Omental fat pad (tissue), 4 donors: ENCODE data around the gene HSD3B1. TPM values are rescaled to one million over a fixed set of nuclear protein-coding genes. Genes with fewer than 3 reads are reported as not detected.

Source experiments
- ATAC-seq: fragments of 150-250 bp; one replicate; pipeline ENCODE4 v1.9.1; 2016; ENCODE audit warnings: mild to moderate bottlenecking, moderate library complexity; ENCODE audit not compliant: low FRiP score
- DNase-seq: peaks from one replicate; pipeline ENCODE4 v3.0.0-alpha.2; 2019; ENCODE audit warnings: low spot score
- CTCF ChIP-seq, 3 donors: fragments of 450-650 bp; IDR thresholded peaks; one replicate each; pipeline ENCODE4 v1.5.1; 2016 to 2017; ENCODE audit warnings: antibody characterized with exemption in 3 of 3, mild to moderate bottlenecking in 3 of 3, moderate library complexity in 2 of 3
- total RNA-seq, 4 donors: library from RNA; depleted of rRNA; stranded (reverse); fragments of >200 nt; gene quantifications; one replicate each; pipeline ENCODE4 v1.1.0, GENCODE V29; 2016

The HSD3B1 gene
- total RNA-seq = not detected

- TF ChIP-seq CTCF (IDR thresholded peaks at IDR 0.05) = no peak
- no peak for DNase-seq
- ATAC-seq = no peak
Measured at GRCh38 chr1:119506941-119507340, at the start of gene HSD3B1. Gene HSD3B1 (plus strand): TSS chr1:119507210. CDS start chr1:119507477, 267 bp downstream.

GRCh38 chr1:119462964-119463363, 44.0 kb upstream of the HSD3B1 start:
- DNase-seq (no peak), ATAC-seq (no peak)
- no peak for TF ChIP-seq CTCF (IDR thresholded peaks at IDR 0.05)

GRCh38 chr1:119463569-119463968, 43.4 kb upstream of the HSD3B1 start:
- TF ChIP-seq CTCF (IDR thresholded peaks at IDR 0.05) = no peak
- no peak for DNase-seq
- no peak for ATAC-seq

- no peak for ATAC-seq
- no peak for DNase-seq
- TF ChIP-seq CTCF (IDR thresholded peaks at IDR 0.05) = no peak
Measured at GRCh38 chr1:119466445-119466844, 40.6 kb upstream of the HSD3B1 start.

GRCh38 chr1:119467219-119467618, 39.8 kb upstream of the HSD3B1 start:
- no peak for DNase-seq
- no peak for ATAC-seq
- TF ChIP-seq CTCF (IDR thresholded peaks at IDR 0.05) = no peak

GRCh38 chr1:119467857-119468668, 38.9 kb upstream of the HSD3B1 start:
- TF ChIP-seq CTCF (IDR thresholded peaks at IDR 0.05) = no peak
- ATAC-seq (no peak), DNase-seq (no peak)

GRCh38 chr1:119469741-119470140, 37.3 kb upstream of the HSD3B1 start:
- DNase-seq (no peak), ATAC-seq (no peak)
- no peak for TF ChIP-seq CTCF (IDR thresholded peaks at IDR 0.05)
